Fibroblast of skin of left quadriceps (primary cell): ENCODE data around the gene HIP1.
"Not testable (repeated sequence)": the region's sequence is repeated elsewhere in the genome, so short reads cannot be mapped to it uniquely, and the experiment has no call there.

Experiments
- DNase-seq, 2 experiments: peaks; one replicate each; pipeline ENCODE4 v3.0.0-alpha.2; 2013; ENCODE audit warnings: low read depth in 2 of 2

HIP1 gene

DNA sequence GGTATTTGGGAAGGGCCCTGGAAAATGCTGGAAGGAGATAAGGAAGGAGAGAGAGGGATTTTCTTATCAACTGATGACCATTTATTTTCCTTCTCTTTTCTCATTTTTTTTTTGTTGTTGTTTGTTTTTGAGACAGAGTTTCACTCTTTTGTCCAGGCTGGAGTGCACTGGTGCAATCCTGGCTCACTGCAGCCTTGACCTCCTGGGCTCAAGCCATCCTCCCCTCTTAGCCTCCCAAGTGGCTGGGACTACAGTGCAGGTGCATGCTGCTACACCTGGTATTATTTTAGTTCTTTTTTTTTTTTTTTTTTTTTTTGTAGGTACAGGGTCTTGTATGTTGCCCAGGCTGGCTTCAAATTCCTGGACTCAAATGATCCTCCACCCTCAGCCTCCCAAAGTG, 52.2 kb downstream of the HIP1 start:
- no peak for DNase-seq

DNA sequence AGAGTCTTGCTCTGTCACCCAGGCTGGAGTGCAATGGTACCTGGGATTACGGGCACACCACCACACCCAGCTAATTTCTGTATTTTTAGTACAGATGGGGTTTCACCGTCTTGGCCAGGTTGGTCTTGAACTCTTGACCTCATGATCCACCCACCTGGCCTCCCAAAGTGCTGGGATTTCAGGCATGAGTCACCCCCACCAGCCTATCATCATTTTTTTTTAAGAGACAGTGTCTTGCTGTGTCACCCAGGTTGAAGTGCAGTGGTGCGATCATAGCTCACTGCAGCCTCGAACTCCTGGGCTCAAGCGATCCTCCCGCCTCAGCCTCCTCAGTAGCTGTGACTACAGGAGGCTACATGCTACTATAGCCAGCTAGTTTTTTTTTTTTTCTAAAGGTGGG, 56.7 kb downstream of the HIP1 start:
- DNase-seq, result not testable (repeated sequence)

DNA sequence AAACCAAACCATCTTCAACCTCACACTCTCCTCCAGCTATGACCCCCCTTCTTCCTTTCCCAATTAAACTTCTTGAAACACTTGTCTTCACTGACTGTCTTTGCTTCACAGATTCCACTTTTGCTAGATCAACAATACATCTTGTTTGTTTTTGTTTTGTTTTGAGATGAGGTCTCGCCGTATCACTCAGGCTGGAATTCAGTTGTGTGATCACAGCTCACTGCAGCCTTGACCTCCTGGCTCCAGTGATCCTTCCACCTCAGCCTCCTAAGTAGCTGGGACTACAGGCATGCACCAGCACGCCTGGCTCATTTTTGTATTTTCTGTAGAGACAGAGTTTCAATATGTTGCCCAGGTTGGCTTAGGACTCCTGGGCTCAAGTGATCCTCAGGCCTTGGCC, 59.7 kb downstream of the HIP1 start:
- no peak for DNase-seq

- no peak for DNase-seq
These were observed 69.2 kb downstream of the HIP1 start for GRCh38 chr7:75669579-75669978.

DNA sequence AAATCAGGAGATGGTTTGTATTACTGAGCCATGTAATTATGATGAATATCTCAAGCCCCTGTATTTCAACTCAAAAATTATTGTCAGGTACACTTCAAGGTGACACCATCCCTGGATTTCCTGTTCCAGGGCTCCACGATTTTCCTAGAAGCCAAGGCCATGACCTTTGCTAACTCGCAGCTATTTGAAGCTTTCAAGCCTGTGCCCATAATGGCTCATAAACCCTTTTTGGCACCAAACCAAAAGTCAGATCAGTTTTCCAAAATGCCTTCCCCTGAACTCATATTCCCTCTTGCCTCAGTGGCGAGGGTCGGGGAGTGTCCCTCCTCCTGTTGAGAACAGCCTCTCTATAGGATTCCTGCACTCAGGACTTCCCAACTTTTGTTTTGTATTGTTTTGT, 70.8 kb downstream of the HIP1 start:
- DNase-seq, result no peak

GRCh38 chr7:75663302-75663907, 75.3 kb downstream of the HIP1 start:
- no peak for DNase-seq

- DNase-seq, result no peak
These were observed 76.0 kb downstream of the HIP1 start for GRCh38 chr7:75662579-75663301.

DNA sequence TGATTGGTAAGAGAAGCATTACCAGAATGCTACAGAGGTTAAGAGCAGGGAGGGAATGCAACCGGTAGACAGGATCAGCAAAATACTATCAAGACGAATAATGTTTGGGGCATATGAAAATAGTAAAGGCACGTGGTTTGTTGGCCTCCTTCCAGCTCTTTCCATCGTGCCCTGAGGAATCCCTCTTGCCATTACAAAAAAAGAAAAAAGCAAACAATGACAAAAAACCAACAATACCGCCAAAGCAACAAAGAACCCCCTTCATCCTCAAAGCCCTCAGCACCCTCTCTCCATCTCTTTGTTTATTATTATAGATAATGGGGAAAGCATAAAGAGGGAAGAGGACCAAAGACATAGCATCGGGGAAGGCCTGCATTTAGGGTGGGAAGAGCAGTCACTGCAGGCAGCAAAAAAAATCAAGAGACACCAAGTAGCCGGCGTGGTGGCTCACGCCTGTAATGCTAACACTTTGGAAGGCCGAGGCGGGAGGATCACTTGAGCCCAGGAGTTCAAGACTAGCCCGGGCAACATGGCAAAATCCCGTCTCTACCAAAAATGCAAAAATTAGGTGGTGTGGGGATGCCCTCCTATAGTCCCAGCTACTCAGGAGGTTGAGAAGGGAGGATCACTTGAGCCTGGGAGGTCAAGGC, 78.0 kb downstream of the HIP1 start:
- DNase-seq, result no peak

DNA sequence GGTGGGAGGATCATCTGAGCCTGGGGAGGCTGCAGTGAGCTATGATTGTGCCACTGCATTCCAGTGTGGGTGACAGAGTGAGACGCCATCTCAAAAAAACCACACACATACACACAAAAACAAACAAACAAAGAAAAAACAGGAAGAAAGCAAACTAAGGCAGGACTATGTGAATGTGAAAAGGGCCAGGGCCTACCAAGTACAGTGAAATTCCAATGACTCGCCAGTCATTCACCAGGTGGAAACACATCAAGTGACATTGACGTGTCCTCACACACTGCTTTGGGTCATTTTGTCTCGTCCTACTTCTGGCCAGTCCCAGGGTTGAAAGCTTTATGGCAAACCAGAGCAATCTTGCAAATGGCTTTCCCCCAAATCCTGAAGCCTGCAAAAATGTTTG, 79.9 kb downstream of the HIP1 start:
- DNase-seq, result no peak

DNA sequence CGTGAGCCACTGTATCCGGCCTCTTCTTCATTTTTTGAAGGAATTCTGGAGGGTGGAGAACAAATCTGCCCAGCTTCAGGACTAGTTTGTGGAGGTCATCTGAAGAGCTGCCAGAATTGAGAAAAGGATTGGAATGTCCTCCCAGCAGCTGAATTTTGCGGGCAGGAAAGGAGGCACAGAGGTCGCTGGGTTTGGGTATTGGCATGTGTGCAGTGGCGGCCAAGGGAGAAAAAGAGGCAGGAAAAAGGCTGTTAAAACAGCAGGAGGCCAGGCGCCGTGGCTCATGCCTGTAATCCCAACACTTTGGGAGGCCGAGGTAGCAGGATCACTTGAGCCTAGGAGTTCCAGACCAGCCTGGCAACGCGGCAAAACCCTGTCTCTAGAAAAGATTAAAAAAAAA, 80.4 kb downstream of the HIP1 start:
- DNase-seq, result no peak

- no peak for DNase-seq
These were observed 80.9 kb downstream of the HIP1 start for GRCh38 chr7:75657866-75658265.

DNA sequence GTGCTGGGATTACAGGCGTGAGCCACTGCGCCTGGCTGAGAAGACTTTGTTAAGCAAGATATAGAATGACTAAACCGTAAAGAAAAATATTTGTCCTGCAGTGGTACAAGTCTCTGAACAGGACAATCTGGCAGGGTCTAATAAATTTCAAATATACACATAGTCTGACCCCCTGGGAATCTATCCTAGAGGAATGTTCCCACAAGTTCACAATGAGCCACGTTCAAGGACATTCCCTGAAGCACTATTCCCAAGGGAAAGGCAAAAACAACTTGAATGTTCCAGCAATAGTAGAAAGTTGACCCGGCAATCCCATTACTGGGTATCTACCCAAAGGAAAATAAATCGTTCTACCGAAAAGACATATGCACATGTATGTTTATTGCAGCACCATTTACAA, 82.0 kb downstream of the HIP1 start:
- DNase-seq, result no peak

DNA sequence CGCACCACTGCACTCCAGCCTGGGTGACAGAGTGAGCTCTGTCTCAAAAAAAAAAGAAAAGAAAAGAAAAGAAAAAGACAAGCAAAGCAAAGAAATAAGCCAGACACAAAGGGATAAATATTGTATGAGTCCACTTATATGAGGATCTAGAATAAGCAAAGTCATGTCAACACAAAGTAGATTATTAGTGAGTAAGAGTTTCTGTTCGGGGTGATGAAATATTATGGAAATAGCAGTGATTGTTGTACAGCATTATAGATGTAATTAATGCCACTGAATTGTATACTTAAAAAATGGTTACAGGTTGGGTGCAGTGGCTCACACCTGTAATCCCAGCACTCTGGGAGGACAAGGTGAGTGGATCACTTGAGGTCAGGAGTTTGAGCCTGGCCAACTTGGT, 83.2 kb downstream of the HIP1 start:
- no peak for DNase-seq

DNA sequence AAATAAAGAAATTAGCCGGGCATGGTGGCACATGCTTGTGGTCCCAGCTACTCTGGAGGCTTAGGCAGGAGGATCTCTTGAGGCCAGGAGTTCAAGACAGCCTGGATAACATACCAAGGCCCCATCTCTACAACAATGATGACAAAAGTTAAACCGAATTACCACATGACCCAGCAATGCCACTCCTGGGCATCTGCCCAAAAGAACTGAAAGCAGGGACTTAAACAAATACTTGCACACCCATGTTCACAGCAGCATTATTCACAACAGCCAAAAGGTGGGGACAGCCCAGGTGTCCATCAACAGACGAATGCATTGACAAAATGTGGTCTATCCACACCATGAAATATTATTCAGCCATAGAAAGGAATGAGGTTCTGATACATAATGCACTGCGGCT, 83.9 kb downstream of the HIP1 start:
- no peak for DNase-seq

DNA sequence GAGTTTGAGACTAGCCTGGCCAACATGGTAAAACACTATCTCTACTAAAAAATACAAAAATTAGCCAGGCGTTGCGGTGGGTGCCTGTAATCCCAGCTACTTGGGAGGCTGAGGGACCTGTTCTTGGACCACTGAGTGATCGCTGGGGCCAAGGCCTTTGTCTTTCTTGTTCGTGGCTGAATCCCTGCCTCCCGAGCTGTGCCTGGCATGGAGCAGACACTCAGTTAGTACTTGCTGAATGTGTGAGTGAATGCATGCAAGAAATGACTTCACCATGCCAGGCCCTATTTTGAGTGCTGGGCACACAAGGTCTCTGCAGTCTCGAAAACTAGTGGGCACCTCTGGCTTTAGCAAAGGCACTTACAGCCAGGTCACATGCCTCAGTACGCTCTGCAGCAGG, 85.1 kb downstream of the HIP1 start:
- no peak for DNase-seq

DNA sequence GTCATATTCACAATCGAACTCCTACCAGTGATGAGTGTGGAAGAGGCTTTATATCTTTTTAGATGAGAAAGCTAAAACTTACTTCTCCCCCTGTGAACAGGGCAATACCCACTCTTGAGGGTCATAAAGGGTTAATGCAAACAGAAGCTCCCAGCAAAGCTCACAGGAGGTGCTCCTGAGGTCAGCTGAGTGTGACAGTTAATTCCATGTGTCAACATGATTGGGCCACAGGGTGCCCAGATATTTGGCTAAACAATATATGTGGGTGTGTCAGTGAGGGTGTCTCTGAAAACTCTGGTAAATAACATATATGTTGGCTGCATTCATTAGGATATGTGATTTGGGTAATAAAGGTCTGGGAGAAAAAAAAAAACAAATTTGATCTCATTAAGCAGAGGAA, 86.0 kb downstream of the HIP1 start:
- no peak for DNase-seq

GRCh38 chr7:75650681-75651080, 88.1 kb downstream of the HIP1 start:
- DNase-seq, result no peak

DNA sequence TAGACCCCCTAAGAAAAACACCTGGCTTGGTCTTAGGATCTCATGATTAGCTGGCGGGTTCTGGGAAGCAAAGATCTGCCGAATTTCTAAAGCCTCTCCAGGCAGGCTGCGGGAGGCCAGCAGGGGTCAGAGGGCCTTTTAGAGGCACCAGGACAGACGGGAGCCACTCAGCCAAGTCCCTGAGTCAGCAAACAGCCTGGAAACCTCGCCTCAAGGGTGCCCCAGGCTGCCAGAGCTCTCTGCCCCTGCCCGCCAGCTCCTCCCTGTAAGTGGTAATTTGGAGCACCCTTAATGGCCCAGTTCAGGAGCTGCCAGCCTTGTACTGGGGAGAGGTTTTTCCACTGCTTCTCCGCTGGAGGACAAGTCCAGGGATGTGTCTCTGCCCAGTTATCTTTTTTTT, 88.7 kb downstream of the HIP1 start:
- no peak for DNase-seq

- no peak for DNase-seq
These were observed 89.3 kb downstream of the HIP1 start for GRCh38 chr7:75649462-75649861.

DNA sequence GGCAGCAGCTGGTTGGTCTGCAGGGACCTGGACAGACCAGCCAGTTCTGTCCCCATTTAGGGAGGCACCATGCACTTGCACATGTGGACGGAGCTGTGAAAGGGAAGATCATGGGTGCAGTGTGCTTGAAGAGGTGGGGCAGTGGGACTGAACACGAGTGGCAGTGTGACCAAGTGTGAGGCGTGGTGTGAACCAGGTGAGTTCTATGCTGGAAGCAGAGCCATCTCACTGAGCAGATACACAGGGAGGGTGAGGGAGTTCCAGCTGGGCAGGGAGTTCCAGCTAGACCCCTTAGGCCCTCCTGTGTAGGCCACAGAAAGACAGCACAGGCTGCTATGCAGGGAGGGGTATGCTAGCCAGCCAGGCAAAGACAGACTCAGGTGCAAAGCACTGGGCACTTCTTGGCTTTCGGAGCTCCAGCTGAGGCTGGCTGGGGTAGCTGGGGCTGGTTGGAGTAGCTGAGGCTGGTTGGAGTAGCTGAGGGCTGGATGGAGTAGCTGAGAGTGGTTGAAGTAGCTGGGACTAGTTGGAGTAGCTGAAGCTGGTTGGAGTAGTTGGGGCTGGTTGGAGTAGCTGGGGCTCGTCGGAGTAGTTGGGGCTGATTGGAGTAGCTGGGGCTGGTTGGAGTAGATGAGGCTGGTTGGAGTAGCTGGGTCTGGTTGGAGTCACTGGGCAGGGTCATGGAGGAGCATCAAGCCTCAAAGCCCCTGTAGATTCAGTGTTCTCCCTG, 90.9 kb downstream of the HIP1 start:
- no peak for DNase-seq

- no peak for DNase-seq
These were observed 92.1 kb downstream of the HIP1 start for GRCh38 chr7:75646571-75647102.

GRCh38 chr7:75645570-75645969, 93.2 kb downstream of the HIP1 start:
- DNase-seq, result no peak
